Measurements from ENCODE around the gene MAML3.

- TF ChIP-seq, protein P1, sequence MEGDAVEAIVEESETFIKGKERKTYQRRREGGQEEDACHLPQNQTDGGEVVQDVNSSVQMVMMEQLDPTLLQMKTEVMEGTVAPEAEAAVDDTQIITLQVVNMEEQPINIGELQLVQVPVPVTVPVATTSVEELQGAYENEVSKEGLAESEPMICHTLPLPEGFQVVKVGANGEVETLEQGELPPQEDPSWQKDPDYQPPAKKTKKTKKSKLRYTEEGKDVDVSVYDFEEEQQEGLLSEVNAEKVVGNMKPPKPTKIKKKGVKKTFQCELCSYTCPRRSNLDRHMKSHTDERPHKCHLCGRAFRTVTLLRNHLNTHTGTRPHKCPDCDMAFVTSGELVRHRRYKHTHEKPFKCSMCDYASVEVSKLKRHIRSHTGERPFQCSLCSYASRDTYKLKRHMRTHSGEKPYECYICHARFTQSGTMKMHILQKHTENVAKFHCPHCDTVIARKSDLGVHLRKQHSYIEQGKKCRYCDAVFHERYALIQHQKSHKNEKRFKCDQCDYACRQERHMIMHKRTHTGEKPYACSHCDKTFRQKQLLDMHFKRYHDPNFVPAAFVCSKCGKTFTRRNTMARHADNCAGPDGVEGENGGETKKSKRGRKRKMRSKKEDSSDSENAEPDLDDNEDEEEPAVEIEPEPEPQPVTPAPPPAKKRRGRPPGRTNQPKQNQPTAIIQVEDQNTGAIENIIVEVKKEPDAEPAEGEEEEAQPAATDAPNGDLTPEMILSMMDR (IDR thresholded peaks at IDR 0.05; ENCODE audit: poor library complexity), result no peak
- TF ChIP-seq EZH2 (IDR thresholded peaks at IDR 0.05; ENCODE audit: borderline replicate concordance), result no peak
Measured at GRCh38 chr4:139959396-139959795, 194.6 kb downstream of the MAML3 start.

All from hepatocyte (in vitro differentiated cells).